Effector memory CD4-positive, alpha-beta T cell (primary cell): ENCODE data around the gene MPIG6B.

Experiments used
- DNase-seq, 3 donors: peaks; one replicate each; pipeline ENCODE4 v3.0.0-alpha.2; 2020
- H3K27ac ChIP-seq: 2 replicates; pipeline ENCODE4 v1.7.0; 2013; ENCODE audit warnings: mild to moderate bottlenecking, low read length, moderate library complexity; ENCODE audit not compliant: insufficient read depth, poor library complexity, severe bottlenecking
- H3K27me3 ChIP-seq: replicated peaks from 2 replicates; pipeline ENCODE4 v1.7.0; 2013; ENCODE audit warnings: mild to moderate bottlenecking, low read length; ENCODE audit not compliant: insufficient read depth, control insufficient read depth, poor library complexity, severe bottlenecking
- H3K36me3 ChIP-seq: 2 replicates; pipeline ENCODE4 v1.7.0; 2013; ENCODE audit warnings: mild to moderate bottlenecking, low read length, moderate library complexity; ENCODE audit not compliant: control insufficient read depth, insufficient read depth
- H3K4me1 ChIP-seq: 2 replicates; pipeline ENCODE4 v1.7.0; 2013; ENCODE audit warnings: low read length, mild to moderate bottlenecking; ENCODE audit not compliant: control insufficient read depth, insufficient read depth, poor library complexity, severe bottlenecking
- H3K4me3 ChIP-seq: 2 replicates; pipeline ENCODE4 v1.7.0; 2013; ENCODE audit warnings: low read length, low read depth, mild to moderate bottlenecking; ENCODE audit not compliant: insufficient read depth, poor library complexity, severe bottlenecking
- H3K9me3 ChIP-seq: 2 replicates; pipeline ENCODE4 v1.7.0; 2013; ENCODE audit warnings: mild to moderate bottlenecking, low read length, moderate library complexity; ENCODE audit not compliant: control insufficient read depth

MPIG6B gene

DNA sequence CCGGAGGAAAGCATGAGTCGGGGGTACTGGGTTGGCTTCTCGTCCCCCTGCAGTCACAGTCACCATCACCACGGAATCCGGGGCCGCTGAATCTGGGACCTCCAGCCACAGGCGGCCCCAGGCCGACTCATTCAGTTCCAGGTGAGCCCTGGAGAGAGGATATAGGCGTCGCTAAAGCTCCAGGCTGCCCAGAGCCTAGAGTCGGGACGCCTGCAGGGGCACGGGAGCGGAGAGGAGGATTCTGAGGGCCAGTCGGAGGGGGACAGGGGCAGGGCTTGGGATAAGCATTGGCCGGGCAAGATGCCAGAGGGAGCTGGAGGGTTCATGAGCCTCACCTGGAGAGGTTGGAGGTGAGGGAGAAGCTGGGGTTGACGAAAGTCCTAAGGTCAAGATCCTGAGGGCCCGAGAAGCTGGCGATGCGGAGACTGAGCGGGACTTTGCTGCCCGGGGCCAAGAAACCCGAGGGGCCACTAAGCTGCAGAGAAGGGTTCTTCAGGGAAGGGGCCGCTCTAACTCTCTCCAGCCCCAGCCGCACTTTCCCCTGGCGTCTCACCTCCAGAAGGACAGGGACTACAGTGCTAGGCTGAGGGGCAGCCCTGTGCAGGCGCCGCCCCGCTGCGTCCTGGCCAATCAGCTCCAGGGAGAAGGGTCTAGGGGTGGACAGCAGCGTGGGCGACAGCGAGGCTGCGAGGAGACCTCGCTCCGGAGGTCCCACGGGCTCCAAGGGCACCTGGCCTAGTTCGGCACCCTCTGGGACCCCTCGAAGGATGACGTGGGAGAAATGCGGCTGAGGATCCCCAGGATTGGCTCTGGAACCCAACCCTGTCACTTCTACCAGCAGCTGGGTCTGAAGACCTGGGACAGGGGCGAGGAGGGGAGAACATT lies 43.0 kb downstream of the MPIG6B start:
- no peak for DNase-seq
- Histone ChIP-seq H3K27me3 (no peaks in the 10 kb centered on the region), H3K36me3 (no peaks in the 10 kb centered on the region), H3K9me3 (no peaks in the 10 kb centered on the region), H3K4me3 (no peak overlapping the region), H3K27ac (no peak overlapping the region), H3K4me1 (no peaks in the 10 kb centered on the region)

DNA sequence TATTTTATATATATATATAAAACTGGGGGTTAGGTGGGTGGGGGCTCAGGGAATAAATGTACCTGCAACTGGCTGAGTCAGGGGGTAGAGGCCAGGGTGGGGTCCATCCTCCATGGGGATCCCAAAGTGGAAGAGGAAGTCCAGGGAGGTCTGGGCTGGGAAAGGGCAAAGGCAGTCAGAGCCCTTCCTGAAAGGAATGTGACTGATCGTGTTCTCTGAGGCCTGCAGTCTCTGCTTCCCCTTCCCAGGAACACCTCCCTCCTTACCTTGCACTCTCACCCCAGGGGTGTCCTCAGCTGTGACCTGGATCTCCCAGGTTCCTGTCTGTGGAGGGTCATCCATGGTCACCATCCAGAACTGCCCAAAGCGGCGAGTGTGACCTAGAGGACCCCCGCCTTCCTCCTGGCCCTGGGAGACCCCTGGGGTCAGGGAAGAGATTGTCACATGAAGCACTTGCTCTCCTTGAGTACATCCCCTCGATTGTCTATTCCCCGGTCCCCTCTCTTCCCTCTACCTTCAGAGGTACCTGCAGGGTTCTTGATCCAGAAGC lies 44.0 kb downstream of the MPIG6B start:
- Histone ChIP-seq H3K36me3 (no peaks in the 10 kb centered on the region), H3K27ac (no peak overlapping the region), H3K4me1 (peaks cover 5% of the 10 kb centered on the region), H3K27me3 (no peaks in the 10 kb centered on the region), H3K9me3 (no peaks in the 10 kb centered on the region), H3K4me3 (no peak overlapping the region)
- DNase-seq = no peak

DNA sequence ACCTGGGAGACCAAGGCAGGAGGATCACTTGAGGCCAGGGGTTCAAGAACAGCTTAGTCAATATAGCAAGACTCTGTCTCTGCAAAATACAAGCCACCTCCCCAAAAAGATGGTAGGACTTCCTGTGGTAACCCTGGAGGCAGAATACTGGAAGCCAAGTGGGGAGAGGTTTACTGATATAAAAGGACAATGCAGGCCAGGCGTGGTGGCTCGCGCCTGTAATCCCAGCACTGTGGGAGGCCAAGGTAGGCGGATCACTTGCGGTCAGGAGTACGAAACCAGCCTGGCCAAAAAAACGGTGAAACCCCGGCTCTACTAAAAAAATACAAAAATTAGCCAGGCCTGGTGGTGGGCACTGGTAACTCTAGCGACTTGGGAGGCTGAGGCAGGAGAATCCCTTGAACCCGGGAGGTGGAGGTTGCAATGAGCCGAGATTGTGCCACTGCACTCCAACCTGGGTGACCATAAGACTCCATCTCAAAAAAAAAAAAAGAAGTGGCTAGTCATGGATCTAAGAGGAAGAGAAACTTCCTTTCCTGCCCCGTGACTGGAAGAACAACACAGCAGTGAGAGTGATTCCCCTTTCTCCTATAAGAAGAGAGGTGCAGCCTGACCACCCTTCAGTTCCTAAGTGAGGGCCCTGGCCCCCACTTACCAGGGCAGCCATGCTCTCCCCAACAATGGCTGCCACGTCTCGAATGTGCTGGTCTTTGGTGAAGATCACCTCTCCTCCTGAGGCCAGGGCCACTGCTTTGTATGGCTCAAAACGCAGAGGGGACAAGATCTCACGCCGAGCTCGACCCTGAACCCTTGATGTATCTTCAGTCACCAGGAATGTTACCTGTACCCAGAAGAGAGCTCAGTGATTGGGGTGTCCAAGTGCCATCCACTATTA lies 45.4 kb downstream of the MPIG6B start:
- no peak overlapping the region for H3K4me3 ChIP-seq
- no peaks in the 10 kb centered on the region for H3K27me3 ChIP-seq
- no peaks in the 10 kb centered on the region for H3K9me3 ChIP-seq
- H3K4me1 ChIP-seq = peaks cover 16% of the 10 kb centered on the region
- no peaks in the 10 kb centered on the region for H3K36me3 ChIP-seq
- DNase-seq = no peak
- H3K27ac ChIP-seq = no peak overlapping the region

DNA sequence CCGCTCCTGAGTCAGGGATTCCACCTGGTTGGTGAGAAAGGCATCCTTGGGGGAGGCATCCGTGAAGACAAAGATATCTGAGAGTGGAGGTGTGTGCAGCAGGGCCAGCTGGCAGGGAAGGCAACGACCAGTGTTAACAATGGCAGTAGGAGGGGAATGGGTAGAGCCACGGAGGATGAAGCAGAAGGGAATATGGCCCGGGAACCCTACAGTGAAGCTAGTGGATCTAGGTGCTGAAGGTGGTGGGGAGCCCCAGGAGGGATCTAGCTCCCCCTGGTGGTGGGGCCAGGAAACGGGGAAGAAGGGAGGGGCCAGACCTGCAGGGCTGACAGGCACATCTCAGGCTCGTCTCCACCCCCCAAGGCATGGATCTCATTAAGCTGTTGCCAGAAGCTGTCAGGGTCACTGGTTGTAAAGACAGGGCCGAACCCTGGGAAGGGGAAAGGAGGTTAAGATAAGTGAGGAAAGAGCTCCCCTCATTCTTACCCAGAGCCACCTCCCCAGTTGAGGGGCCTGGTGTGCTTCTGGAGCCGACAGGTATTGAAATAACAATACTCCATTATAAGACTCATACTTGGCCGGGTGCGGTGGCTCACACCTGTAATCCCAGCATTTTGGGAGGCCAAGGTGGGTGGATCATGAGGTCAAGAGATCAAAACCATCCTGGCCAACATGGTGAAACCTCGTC lies 46.7 kb downstream of the MPIG6B start:
- Histone ChIP-seq H3K27ac (no peak overlapping the region), H3K36me3 (no peaks in the 10 kb centered on the region), H3K9me3 (no peaks in the 10 kb centered on the region), H3K27me3 (no peaks in the 10 kb centered on the region), H3K4me1 (peaks cover 16% of the 10 kb centered on the region), H3K4me3 (no peak overlapping the region)
- peak; percentile 62 to 74 (median 69) for DNase-seq

DNA sequence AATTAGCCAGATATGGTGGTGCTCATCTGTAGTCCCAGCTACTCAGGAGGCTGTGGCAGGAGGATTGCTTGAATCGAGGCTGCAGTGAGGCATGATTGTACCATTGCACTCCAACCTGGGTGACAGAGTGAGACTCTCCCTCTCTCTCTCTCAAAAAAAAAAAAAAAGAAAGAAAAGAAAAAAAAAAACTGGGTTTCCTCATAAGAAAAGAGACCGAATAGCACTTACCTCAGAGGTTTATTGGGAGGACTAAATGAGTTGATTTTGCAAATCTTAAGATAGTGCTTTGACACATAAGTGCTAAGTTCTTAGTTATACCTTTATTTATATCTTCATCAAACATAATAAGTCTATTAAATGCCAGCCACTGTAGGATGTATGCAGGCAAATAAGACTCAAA lies 47.7 kb downstream of the MPIG6B start:
- H3K27me3 ChIP-seq = no peaks in the 10 kb centered on the region
- no peaks in the 10 kb centered on the region for H3K9me3 ChIP-seq
- no peaks in the 10 kb centered on the region for H3K36me3 ChIP-seq
- peaks cover 16% of the 10 kb centered on the region for H3K4me1 ChIP-seq
- H3K27ac ChIP-seq = no peak overlapping the region
- no peak overlapping the region for H3K4me3 ChIP-seq
- DNase-seq = no peak

DNA sequence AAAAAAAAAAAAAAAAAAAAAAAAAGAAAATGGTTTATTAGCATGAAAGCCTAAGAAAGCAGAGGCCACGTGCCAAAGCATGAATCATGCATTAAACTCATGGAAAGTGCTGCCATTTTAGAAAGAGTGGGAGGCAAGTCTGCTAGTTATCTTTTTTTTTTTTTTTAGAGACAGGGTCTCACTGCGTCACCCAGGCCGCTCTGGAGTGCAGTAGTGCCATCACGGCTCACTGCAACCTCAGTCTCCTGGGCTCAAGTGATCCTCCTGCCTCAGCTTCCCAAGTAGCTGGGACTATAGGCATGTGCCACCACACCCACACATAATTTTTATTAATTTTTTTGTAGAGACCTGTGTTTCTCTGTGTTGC lies 48.8 kb downstream of the MPIG6B start:
- Histone ChIP-seq H3K27ac (no peak overlapping the region), H3K9me3 (no peaks in the 10 kb centered on the region), H3K27me3 (no peaks in the 10 kb centered on the region), H3K4me3 (no peak overlapping the region), H3K36me3 (no peaks in the 10 kb centered on the region), H3K4me1 (peaks cover 28% of the 10 kb centered on the region)
- DNase-seq = no peak

DNA sequence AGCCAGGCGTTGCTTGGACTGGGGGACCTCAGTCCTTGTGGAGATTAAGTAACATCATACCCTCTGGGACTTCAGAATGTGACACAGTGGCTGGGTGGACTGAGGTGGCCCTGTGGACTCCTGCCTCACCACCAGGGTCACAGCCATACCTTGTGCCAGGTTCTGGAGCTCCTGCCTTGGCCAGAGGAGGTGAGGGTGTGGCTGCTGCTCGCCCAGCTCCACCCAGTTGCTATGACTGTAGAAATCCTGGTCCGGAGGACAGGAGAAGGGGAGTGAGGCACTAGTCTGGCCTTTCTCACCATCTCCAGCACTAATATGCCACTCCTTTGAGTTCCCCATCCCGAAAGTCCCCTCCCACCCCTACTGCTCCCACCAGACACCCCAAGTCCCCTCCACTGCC lies 52.0 kb downstream of the MPIG6B start:
- Histone ChIP-seq H3K4me3 (no peak overlapping the region), H3K4me1 (peaks cover 37% of the 10 kb centered on the region), H3K9me3 (no peaks in the 10 kb centered on the region), H3K27me3 (no peaks in the 10 kb centered on the region), H3K36me3 (peaks cover 16% of the 10 kb centered on the region), H3K27ac (no peak overlapping the region)
- no peak for DNase-seq

DNA sequence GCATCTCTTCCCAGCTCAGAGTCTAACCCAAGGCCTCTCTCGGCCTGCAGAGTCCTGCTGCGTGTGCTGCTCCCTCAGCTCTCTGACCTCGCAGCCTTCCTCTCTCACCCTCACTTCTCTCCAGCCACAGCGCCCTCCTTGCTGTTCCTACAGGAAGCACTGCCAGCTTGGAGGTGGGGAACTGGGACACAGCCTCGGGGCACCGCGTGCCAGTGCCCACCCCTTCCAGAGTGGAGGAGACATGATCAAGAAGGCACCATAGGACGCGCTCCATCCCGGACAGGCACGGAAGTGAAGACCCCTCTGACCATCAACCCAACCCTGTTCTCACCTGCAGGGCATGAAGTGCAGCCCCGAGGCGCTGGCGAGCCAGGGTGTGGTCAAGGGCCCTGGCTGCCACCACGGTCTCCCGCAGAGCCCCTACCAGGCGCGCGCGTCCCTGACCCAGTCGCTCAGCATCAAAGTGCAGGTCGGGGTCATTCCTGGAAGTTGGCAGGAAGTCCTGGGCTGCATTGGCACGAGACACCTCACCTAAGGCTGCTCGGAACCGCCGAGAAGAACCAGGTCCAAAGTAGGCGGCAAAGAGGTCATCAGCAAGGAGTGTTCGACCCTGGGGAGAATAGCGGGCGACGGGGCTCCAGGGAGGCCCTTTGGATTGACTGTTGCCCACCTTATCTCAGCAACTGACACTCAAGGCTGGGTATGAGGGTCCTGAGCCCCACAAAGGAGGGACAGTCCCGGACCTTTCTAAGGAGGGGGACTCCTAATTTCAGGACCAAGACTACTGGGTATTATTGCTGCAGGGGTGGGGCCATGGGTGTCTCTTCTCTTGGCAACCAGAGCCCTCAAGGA lies 52.7 kb downstream of the MPIG6B start:
- Histone ChIP-seq H3K27me3 (no peaks in the 10 kb centered on the region), H3K4me1 (peaks cover 37% of the 10 kb centered on the region), H3K27ac (peak overlapping the region; percentile 7), H3K9me3 (no peaks in the 10 kb centered on the region), H3K4me3 (no peak overlapping the region), H3K36me3 (peaks cover 22% of the 10 kb centered on the region)
- DNase-seq = no peak
